Vagina (tissue), 2 donors: Measurements from ENCODE around the gene SAMD3.

Source experiments
- CTCF ChIP-seq, 3 experiments: fragments of 450-650 bp in 2 of 3; fragments of 200-600 bp in 1 of 3; sonication (generic) in 1 of 3; IDR thresholded peaks; one replicate each; pipeline ENCODE4 v1.5.1; 2017 to 2019; ENCODE audit warnings: antibody characterized with exemption in 3 of 3, mild to moderate bottlenecking in 2 of 3, moderate library complexity in 2 of 3
- POLR2A ChIP-seq, 2 donors: fragments of 450-650 bp; IDR thresholded peaks; one replicate each; pipeline ENCODE4 v1.6.1; 2017; ENCODE audit warnings: antibody characterized with exemption in 2 of 2, mild to moderate bottlenecking in 2 of 2, moderate library complexity in 2 of 2
- POLR2AphosphoS5 ChIP-seq, 2 donors: sonication (generic); formaldehyde crosslinking; IDR thresholded peaks; one replicate each; pipeline ENCODE4 v1.9.0; 2017; ENCODE audit warnings: antibody characterized with exemption in 2 of 2, mild to moderate bottlenecking in 2 of 2, low read depth in 1 of 2; ENCODE audit not compliant: insufficient read depth in 1 of 2

GRCh38 chr6:130148181-130148580 lies 74.6 kb downstream of the SAMD3 start:
- no peak for TF ChIP-seq CTCF (IDR thresholded peaks at IDR 0.05)
- TF ChIP-seq POLR2A (IDR thresholded peaks at IDR 0.05): no peak
- TF ChIP-seq POLR2AphosphoS5 (IDR thresholded peaks at IDR 0.05; ENCODE audit: insufficient read depth in 1 of 2, low read depth in 1 of 2): no peak
